ENCODE data around the gene COA3. TPM values are rescaled to one million over a fixed set of nuclear protein-coding genes. Genes with fewer than 3 reads are reported as not detected.

COA3 gene
- total RNA-seq, 1 experiment from 2014 or later: 53.0 TPM

GRCh38 chr17:42760652-42761581 lies 37.6 kb downstream of the COA3 start, which contains the start of gene RAMP2:
Gene RAMP2, plus strand, starts transcription at chr17:42761227. Its CDS starts 35 bp downstream, at chr17:42761262.
- no peak for DNase-seq (ENCODE audit: extremely low read depth, low read depth)

DNA sequence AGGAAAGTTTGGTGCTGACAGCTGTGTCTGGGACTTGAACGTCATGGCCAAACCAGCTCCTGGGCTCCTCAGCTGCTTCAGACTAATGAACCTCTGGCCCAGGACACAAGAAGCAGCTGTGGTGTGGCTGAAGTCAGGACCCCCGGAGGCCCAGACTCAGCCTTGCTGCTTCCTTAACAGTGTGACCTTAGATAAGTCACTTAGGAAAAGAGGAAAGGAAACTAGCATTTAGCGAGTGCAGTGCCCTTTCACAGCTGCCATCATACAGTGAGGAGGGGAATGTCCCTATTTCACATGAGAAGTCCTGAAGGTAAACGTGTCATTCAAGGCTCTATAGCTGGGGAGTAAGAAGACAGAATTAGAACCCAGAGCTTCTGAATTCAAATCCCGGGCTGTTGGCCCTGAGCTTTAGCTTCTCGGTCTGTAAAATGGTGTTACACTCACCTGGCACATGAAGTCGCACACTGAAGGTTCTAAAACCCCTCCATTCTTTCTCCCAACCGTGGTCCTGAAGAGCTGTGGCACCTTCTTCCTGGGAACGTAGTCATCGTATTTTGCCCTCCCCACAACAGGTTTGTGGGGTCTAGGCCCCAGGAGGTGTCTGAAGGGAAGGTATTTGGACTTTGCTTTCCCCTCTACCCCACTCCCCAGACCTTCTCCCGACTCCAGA lies 38.4 kb downstream of the COA3 start:
- DNase-seq (ENCODE audit: extremely low read depth, low read depth): no peak

GRCh38 chr17:42754782-42755181 lies 43.7 kb downstream of the COA3 start:
- no peak for DNase-seq (ENCODE audit: extremely low read depth, low read depth)

DNA sequence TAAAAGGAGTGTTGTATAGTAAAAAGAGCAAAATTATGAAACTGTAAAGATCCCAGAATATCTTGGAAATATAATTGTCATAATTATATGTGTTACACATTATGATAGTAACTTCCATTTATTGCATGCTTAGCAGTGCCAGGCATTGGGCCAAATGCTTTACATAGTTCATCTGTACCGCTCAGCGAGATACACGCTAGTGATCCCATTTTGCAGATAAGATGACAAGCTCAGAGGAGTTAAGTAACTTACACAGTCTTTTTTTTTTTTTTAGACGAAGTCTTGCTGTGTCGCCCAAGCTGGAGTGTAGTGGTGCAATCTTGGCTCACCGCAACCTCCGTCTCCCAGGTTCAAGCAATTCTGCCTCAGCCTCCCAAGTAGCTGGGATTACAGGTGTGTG lies 46.9 kb downstream of the COA3 start:
- no peak for DNase-seq (ENCODE audit: extremely low read depth, low read depth)

- DNase-seq (ENCODE audit: extremely low read depth, low read depth): no peak
These were observed 47.7 kb downstream of the COA3 start for GRCh38 chr17:42750739-42751344.

GRCh38 chr17:42748908-42749798 lies 49.4 kb downstream of the COA3 start:
- DNase-seq (ENCODE audit: extremely low read depth, low read depth): no peak

DNA sequence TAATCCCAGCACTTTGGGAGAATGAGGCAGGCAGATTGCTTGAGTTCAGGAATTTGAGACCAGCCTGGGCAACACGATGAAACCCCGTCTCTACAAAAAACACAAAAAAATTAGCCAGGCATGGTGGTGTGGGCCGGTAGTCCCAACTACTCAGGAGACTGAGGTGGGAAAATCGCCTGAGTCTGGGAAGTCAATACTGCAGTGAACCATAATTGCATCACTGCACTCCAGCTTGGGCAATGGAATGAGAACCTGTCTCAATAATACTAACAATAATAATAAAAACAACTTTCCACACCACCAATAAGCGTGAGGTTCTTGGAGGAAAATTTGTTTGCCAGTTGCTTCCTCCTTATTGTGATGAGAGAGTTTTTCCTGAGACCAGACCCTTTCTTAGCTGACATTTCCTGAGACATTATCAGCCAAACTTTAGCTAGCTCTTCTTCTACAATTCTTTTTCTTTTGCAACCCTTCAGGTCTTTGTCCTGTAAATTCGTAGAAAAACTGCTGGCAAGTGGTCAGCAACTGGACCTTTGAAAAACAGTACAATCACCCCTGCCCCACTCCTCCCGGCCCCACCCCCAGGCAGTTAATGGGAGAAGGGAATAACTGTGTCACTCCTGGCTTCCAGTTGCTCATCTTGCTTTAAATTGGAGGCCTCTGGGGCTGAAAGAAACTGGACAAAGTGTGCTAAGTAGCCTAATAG lies 50.1 kb downstream of the COA3 start:
- DNase-seq (ENCODE audit: extremely low read depth, low read depth): no peak

Small RNAs within 50 kb of the gene (small RNA-seq; reads per million reads assigned to genes)
- gene HMGN2P15: 0 reads per million in 2 experiments
- gene MIR6781: 0 to 0.06 reads per million in 2 experiments

Other genes starting within 250 kb of the COA3 start
- gene HSD17B1, start 245.8 kb downstream of the COA3 start, total RNA-seq (2014; rRNA removed; shearing (Covaris generic)): 0.37 and 0.38 TPM in 2 replicates
- gene COASY, start 236.6 kb downstream of the COA3 start, total RNA-seq (2014; rRNA removed; shearing (Covaris generic)): 36.5 and 38.1 TPM in 2 replicates
- 35.0 and 41.4 TPM in 2 replicates for gene MLX, start 231.6 kb downstream of the COA3 start, total RNA-seq (2014; rRNA removed; shearing (Covaris generic))
- 15.0 and 17.1 TPM in 2 replicates for gene PSMC3IP, start 221.0 kb downstream of the COA3 start, total RNA-seq (2014; rRNA removed; shearing (Covaris generic))
- 32.2 and 35.5 TPM in 2 replicates for gene RETREG3, start 189.3 kb downstream of the COA3 start, total RNA-seq (2014; rRNA removed; shearing (Covaris generic))
- 62.1 and 78.8 TPM in 2 replicates for gene TUBG1, start 189.0 kb downstream of the COA3 start, total RNA-seq (2014; rRNA removed; shearing (Covaris generic))
- gene TUBG2, start 139.4 kb downstream of the COA3 start, total RNA-seq (2014; rRNA removed; shearing (Covaris generic)): 10.2 and 11.5 TPM in 2 replicates
- 18.3 and 19.4 TPM in 2 replicates for gene PLEKHH3, start 121.7 kb downstream of the COA3 start, total RNA-seq (2014; rRNA removed; shearing (Covaris generic))
- gene CCR10, start 116.9 kb downstream of the COA3 start, total RNA-seq (2014; rRNA removed; shearing (Covaris generic)): 0.30 and 0.66 TPM in 2 replicates
- 6.7 and 6.8 TPM in 2 replicates for gene CNTNAP1, start 116.2 kb downstream of the COA3 start, total RNA-seq (2014; rRNA removed; shearing (Covaris generic))
- gene EZH1, start 53.7 kb downstream of the COA3 start, total RNA-seq (2014; rRNA removed; shearing (Covaris generic)): 21.0 and 33.8 TPM in 2 replicates
- gene RAMP2, start 37.5 kb downstream of the COA3 start, total RNA-seq (2014; rRNA removed; shearing (Covaris generic)): 0.63 and 0.74 TPM in 2 replicates
- gene VPS25, start 25.3 kb downstream of the COA3 start, total RNA-seq (2014; rRNA removed; shearing (Covaris generic)): 98.9 and 99.5 TPM in 2 replicates
- gene WNK4, start 18.1 kb downstream of the COA3 start, total RNA-seq (2014; rRNA removed; shearing (Covaris generic)): 0.61 and 0.64 TPM in 2 replicates
- gene CNTD1, start 157 bp upstream of the COA3 start, total RNA-seq (2014; rRNA removed; shearing (Covaris generic)): 0.17 and 0.98 TPM in 2 replicates
- 80.6 and 88.8 TPM in 2 replicates for gene BECN1, start 25.6 kb upstream of the COA3 start, total RNA-seq (2014; rRNA removed; shearing (Covaris generic))
- 132 and 152 TPM in 2 replicates for gene PSME3, start 34.7 kb upstream of the COA3 start, total RNA-seq (2014; rRNA removed; shearing (Covaris generic))
- gene AOC2, start 45.9 kb upstream of the COA3 start, total RNA-seq (2014; rRNA removed; shearing (Covaris generic)): 4.5 and 4.7 TPM in 2 replicates
- 1.2 and 1.4 TPM in 2 replicates for gene AOC3, start 52.5 kb upstream of the COA3 start, total RNA-seq (2014; rRNA removed; shearing (Covaris generic))
- gene G6PC1, start 102.1 kb upstream of the COA3 start, total RNA-seq (2014; rRNA removed; shearing (Covaris generic)): not detected in 2 replicates
- 33.0 and 38.7 TPM in 2 replicates for gene AARSD1, start 165.8 kb upstream of the COA3 start, total RNA-seq (2014; rRNA removed; shearing (Covaris generic))
- gene PTGES3L, start 181.4 kb upstream of the COA3 start, total RNA-seq (2014; rRNA removed; shearing (Covaris generic)): 0.12 TPM in 1 of 2 replicates, not detected in the other
- 7.9 and 10.9 TPM in 2 replicates for gene RUNDC1, start 181.9 kb upstream of the COA3 start, total RNA-seq (2014; rRNA removed; shearing (Covaris generic))
- 2,857 and 2,900 TPM in 2 replicates for gene RPL27, start 199.7 kb upstream of the COA3 start, total RNA-seq (2014; rRNA removed; shearing (Covaris generic))
- 22.3 and 26.0 TPM in 2 replicates for gene IFI35, start 208.1 kb upstream of the COA3 start, total RNA-seq (2014; rRNA removed; shearing (Covaris generic))
- gene VAT1, start 223.7 kb upstream of the COA3 start, total RNA-seq (2014; rRNA removed; shearing (Covaris generic)): 164 and 168 TPM in 2 replicates
- not detected in 2 replicates for gene RND2, start 226.5 kb upstream of the COA3 start, total RNA-seq (2014; rRNA removed; shearing (Covaris generic))

Measured in NCI-H460 (cell line).